ENCODE results near the gene EXO1.

DNA sequence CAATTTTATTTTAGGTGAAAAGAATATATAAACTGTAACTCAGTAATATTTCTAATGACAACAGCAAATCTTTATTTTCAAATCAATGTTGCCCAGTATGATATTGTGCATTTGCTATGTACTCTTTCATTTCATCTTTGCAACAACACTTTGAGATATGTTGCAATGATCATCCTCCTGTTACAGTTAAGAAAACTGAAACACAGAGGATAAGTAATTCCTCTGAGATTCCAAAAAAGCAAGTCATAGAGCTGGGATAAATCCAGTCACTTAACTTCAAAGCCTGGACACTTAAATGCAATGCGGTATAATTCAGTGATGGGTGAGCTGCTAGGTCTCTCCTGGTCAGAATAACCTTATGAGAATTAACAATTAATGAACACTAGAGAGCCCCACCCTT, 48.6 kb upstream of the EXO1 start:
- TF ChIP-seq EP300 (IDR thresholded peaks at IDR 0.05; ENCODE audit: low read depth) (no peak), POLR2AphosphoS5 (IDR thresholded peaks at IDR 0.05) (no peak)
- TF ChIP-seq, protein P1, sequence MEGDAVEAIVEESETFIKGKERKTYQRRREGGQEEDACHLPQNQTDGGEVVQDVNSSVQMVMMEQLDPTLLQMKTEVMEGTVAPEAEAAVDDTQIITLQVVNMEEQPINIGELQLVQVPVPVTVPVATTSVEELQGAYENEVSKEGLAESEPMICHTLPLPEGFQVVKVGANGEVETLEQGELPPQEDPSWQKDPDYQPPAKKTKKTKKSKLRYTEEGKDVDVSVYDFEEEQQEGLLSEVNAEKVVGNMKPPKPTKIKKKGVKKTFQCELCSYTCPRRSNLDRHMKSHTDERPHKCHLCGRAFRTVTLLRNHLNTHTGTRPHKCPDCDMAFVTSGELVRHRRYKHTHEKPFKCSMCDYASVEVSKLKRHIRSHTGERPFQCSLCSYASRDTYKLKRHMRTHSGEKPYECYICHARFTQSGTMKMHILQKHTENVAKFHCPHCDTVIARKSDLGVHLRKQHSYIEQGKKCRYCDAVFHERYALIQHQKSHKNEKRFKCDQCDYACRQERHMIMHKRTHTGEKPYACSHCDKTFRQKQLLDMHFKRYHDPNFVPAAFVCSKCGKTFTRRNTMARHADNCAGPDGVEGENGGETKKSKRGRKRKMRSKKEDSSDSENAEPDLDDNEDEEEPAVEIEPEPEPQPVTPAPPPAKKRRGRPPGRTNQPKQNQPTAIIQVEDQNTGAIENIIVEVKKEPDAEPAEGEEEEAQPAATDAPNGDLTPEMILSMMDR (IDR thresholded peaks at IDR 0.05), result no peak
